ENCODE results near the gene MPP3. TPM values are rescaled to one million over a fixed set of nuclear protein-coding genes. Genes with fewer than 3 reads are reported as not detected.
A peak's percentile ranks its signal among the peaks of the same experiment; 100 is the strongest.

Gene MPP3
- total RNA-seq, 1 experiment from 2014 or later: 19.9 TPM

DNA sequence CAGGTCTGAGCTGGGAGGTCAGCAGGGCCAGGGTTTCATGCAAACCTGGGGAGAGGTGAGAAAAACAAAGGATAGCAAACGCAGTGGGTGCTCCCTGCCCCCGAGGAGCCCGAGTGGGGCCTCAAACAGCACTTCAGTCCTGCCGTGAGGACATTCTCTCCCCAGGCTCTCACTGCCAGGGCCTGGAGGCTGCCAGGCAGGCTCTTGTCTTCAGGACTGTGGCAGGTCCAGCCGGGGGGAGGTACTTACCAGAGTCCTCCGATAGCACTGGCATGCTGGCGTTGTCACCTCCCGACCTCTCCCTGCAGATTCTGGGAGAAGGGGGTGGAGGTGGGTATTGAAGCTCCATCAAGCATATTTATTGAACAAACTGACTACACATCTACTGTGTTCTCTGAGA is 1.3 kb downstream of the MPP3 start:
- no peak overlapping the region for H3K27ac Mint-ChIP-seq (ENCODE audit: unreplicated experiment)
- H3K36me3 Mint-ChIP-seq (ENCODE audit: insufficient read depth, unreplicated experiment): peaks cover 47% of the 10 kb centered on the region
- CTCF ChIA-PET: interaction anchor here (1.3 kb wide), 1 partner anchor 15 kb away, joined by 5 read pairs; the partner anchor contains the start of gene CD300LG
- peak overlapping the region; percentile 75 for H3K4me3 Mint-ChIP-seq (ENCODE audit: low read depth, unreplicated experiment)
- intact Hi-C loops (cut with micrococcal nuclease; ENCODE audit: unreplicated experiment): no loop called here
- DNase-seq: no peak
- TF ChIP-seq CTCF (IDR thresholded peaks at IDR 0.05; ENCODE audit: unreplicated experiment): no peak
- peaks cover 15% of the 10 kb centered on the region for H3K4me1 Mint-ChIP-seq (ENCODE audit: low read depth, unreplicated experiment)
- no peaks in the 10 kb centered on the region for H3K9me3 Mint-ChIP-seq (ENCODE audit: low read depth, unreplicated experiment)
- peaks cover 8% of the 10 kb centered on the region for H3K27me3 Mint-ChIP-seq (ENCODE audit: unreplicated experiment)
- no TSS peak for BruUV-seq (replicated peaks)

DNA sequence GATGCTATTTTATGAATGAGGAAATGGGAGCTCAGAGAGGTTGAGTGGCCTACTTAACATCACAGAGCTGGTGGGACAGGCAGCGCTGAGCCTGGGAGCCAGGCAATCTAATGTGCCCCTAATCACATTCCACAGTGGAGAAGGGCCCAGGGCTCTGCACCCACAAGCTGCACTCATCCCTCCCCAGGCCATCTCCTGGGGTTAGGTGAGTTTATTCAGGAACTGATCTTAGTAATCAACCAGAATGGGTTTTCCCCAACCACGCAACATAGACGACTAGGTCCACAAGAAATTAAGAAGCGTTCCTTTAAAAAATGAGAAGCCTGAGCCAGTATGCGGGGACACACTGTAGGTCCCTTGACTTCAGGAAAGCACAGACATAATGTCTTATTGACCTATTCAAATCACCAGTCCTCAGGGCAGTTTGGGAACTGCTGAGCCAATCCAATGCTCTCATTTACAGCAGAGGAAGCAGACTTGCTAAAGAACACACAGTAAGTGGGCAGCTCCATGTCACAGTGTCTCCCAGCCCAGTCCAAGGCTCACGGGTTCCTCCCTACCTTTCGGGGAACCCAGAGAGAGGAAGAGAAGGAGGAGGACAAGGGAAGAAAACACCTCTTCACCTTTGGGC is 2.3 kb downstream of the MPP3 start:
- TF ChIP-seq CTCF (IDR thresholded peaks at IDR 0.05; ENCODE audit: unreplicated experiment): no peak
- DNase-seq: no peak
- BruUV-seq (replicated peaks): no TSS peak
- Mint-ChIP-seq H3K27ac (ENCODE audit: unreplicated experiment) (no peak overlapping the region), H3K27me3 (ENCODE audit: unreplicated experiment) (peaks cover 8% of the 10 kb centered on the region), H3K36me3 (ENCODE audit: insufficient read depth, unreplicated experiment) (peaks cover 47% of the 10 kb centered on the region), H3K4me3 (ENCODE audit: low read depth, unreplicated experiment) (no peak overlapping the region), H3K4me1 (ENCODE audit: low read depth, unreplicated experiment) (peaks cover 15% of the 10 kb centered on the region), H3K9me3 (ENCODE audit: low read depth, unreplicated experiment) (no peaks in the 10 kb centered on the region)
- CTCF ChIA-PET: no interaction called here
- intact Hi-C loops (cut with micrococcal nuclease; ENCODE audit: unreplicated experiment): no loop called here

- BruUV-seq (replicated peaks): no TSS peak
- no peak for DNase-seq
- Mint-ChIP-seq H3K27ac (ENCODE audit: unreplicated experiment) (no peak overlapping the region), H3K27me3 (ENCODE audit: unreplicated experiment) (peaks cover 8% of the 10 kb centered on the region), H3K9me3 (ENCODE audit: low read depth, unreplicated experiment) (no peaks in the 10 kb centered on the region), H3K4me1 (ENCODE audit: low read depth, unreplicated experiment) (peaks cover 15% of the 10 kb centered on the region), H3K36me3 (ENCODE audit: insufficient read depth, unreplicated experiment) (peaks cover 47% of the 10 kb centered on the region), H3K4me3 (ENCODE audit: low read depth, unreplicated experiment) (no peak overlapping the region)
- CTCF ChIA-PET: interaction anchor here (0.5 to 0.6 kb wide), 2 partner anchors 113 to 416 kb away, joined by 3 to 5 read pairs; no protein-coding TSS in a partner anchor
- intact Hi-C loops (cut with micrococcal nuclease; ENCODE audit: unreplicated experiment): no loop called here
- TF ChIP-seq CTCF (IDR thresholded peaks at IDR 0.05; ENCODE audit: unreplicated experiment): no peak
Observed at GRCh38 chr17:43829738-43830137, 3.2 kb downstream of the MPP3 start.

- CTCF ChIA-PET: no interaction called here
- Mint-ChIP-seq H3K27me3 (ENCODE audit: unreplicated experiment) (no peaks in the 10 kb centered on the region), H3K9me3 (ENCODE audit: low read depth, unreplicated experiment) (no peaks in the 10 kb centered on the region), H3K27ac (ENCODE audit: unreplicated experiment) (no peak overlapping the region), H3K4me3 (ENCODE audit: low read depth, unreplicated experiment) (no peak overlapping the region), H3K36me3 (ENCODE audit: insufficient read depth, unreplicated experiment) (peaks cover 36% of the 10 kb centered on the region), H3K4me1 (ENCODE audit: low read depth, unreplicated experiment) (peaks cover 7% of the 10 kb centered on the region)
- DNase-seq: no peak
- no peak for TF ChIP-seq CTCF (IDR thresholded peaks at IDR 0.05; ENCODE audit: unreplicated experiment)
- no TSS peak for BruUV-seq (replicated peaks)
- intact Hi-C loops (cut with micrococcal nuclease; ENCODE audit: unreplicated experiment): no loop called here
Observed at GRCh38 chr17:43827596-43827995, 5.3 kb downstream of the MPP3 start.

Data from Calu3 (cell line).